Common myeloid progenitor, CD34-positive (primary cell): ENCODE data around the gene SFXN4.
A peak's percentile ranks its signal among the peaks of the same experiment; 100 is the strongest.

Experiments
- CTCF ChIA-PET: fragments of 350-600 bp; sonication (Branson Sonifier 250); formaldehyde crosslinking; loops from one replicate; lab custom pipeline; 2021; ENCODE audit warnings: antibody characterized with exemption; lab: Charles Lee
- POLR2A ChIA-PET: fragments of 350-600 bp; sonication (Branson Sonifier 250); formaldehyde crosslinking; loops from one replicate; lab custom pipeline; 2021; ENCODE audit warnings: antibody characterized with exemption; lab: Charles Lee
- DNase-seq, 3 donors: peaks; one replicate each; pipeline versions ENCODE4 v3.0.0 to v3.0.0-alpha.2; 2013
- H3K27ac ChIP-seq, 2 experiments: 1 replicate in 1 of 2; 2 replicates in 1 of 2; pipeline ENCODE4 v1.7.0; 2013; ENCODE audit warnings: inconsistent platforms in 2 of 2, low read length in 2 of 2, mild to moderate bottlenecking in 2 of 2, low read depth in 1 of 2, moderate library complexity in 1 of 2; ENCODE audit not compliant: severe bottlenecking in 2 of 2, insufficient read depth in 1 of 2, poor library complexity in 1 of 2
- H3K27me3 ChIP-seq, 5 experiments: replicated peaks in 2 of 5; 1 replicate in 3 of 5; 2 replicates in 2 of 5; pipeline versions ENCODE4 v1.6.1 to v1.7.0; 2013; ENCODE audit warnings: low read length in 4 of 5, mild to moderate bottlenecking in 2 of 5, moderate library complexity in 2 of 5, inconsistent platforms in 1 of 5; ENCODE audit not compliant: insufficient read depth in 5 of 5, control insufficient read depth in 4 of 5
- H3K36me3 ChIP-seq, 4 experiments: 1 replicate in 2 of 4; 2 replicates in 2 of 4; pipeline versions ENCODE4 v1.6.1 to v1.7.0; 2013; ENCODE audit warnings: low read length in 3 of 4, control low read depth in 1 of 4, mild to moderate bottlenecking in 1 of 4; ENCODE audit not compliant: control insufficient read depth in 4 of 4, insufficient read depth in 4 of 4
- H3K4me1 ChIP-seq, 4 experiments: 1 replicate in 3 of 4; 2 replicates in 1 of 4; pipeline versions ENCODE4 v1.6.1 to v1.7.1; 2013; ENCODE audit warnings: low read length in 3 of 4, mild to moderate bottlenecking in 3 of 4, control low read depth in 1 of 4, inconsistent platforms in 1 of 4, moderate library complexity in 1 of 4; ENCODE audit not compliant: control insufficient read depth in 4 of 4, insufficient read depth in 4 of 4; ENCODE audit errors: control extremely low read depth in 1 of 4
- H3K4me3 ChIP-seq, 7 experiments: 1 replicate in 4 of 7; 2 replicates in 3 of 7; pipeline versions ENCODE4 v1.5.1 to v1.7.0; 2013; ENCODE audit warnings: mild to moderate bottlenecking in 7 of 7, low read length in 6 of 7, moderate library complexity in 6 of 7, inconsistent platforms in 2 of 7, low read depth in 2 of 7, control low read depth in 1 of 7; ENCODE audit not compliant: insufficient read depth in 4 of 7, control insufficient read depth in 1 of 7; ENCODE audit errors: extremely low read depth in 1 of 7
- H3K9me3 ChIP-seq, 5 experiments: 1 replicate in 4 of 5; 2 replicates in 1 of 5; pipeline versions ENCODE4 v1.6.1 to v1.7.1; 2013; ENCODE audit warnings: low read length in 4 of 5, mild to moderate bottlenecking in 2 of 5, inconsistent platforms in 1 of 5, low read depth in 1 of 5, moderate library complexity in 1 of 5; ENCODE audit not compliant: control insufficient read depth in 4 of 5, insufficient read depth in 2 of 5; ENCODE audit errors: control extremely low read depth in 1 of 5
- WGBS: methylation state at CpG from one replicate; pipeline ENCODE4 v1.1.5; 2013; ENCODE audit not compliant: insufficient coverage; 5-methylcytosine and 5-hydroxymethylcytosine counted together

SFXN4 gene

GRCh38 chr10:119209035-119209735 lies 43.7 kb upstream of the SFXN4 start:
- Histone ChIP-seq H3K27me3 (peaks cover 0 to 18% (median 3%) of the 10 kb centered on the region in 5 experiments), H3K27ac (no peak overlapping the region), H3K4me3 (peak overlapping the region in 6 of 7 experiments; percentile 10 to 85 (median 72)), H3K36me3 (no peaks in the 10 kb centered on the region), H3K4me1 (peaks cover 31 to 67% (median 62%) of the 10 kb centered on the region in 4 experiments), H3K9me3 (no peaks in the 10 kb centered on the region)
- DNase-seq, result peak in 2 of 3 donors; percentile 56 to 60
- CTCF ChIA-PET, result interaction anchor here (1.0 to 4.4 kb wide), 15 partner anchors 9 to 206 kb away, joined by 3 to 23 read pairs (median 4); no protein-coding TSS in a partner anchor
- 14% methylated on average over 10 of the region's 15 CpGs for WGBS
- POLR2A ChIA-PET, result interaction anchor here (0.5 kb wide), 1 partner anchor 71 kb away, joined by 3 read pairs; no protein-coding TSS in a partner anchor

GRCh38 chr10:119208553-119208940 lies 43.0 kb upstream of the SFXN4 start:
- H3K9me3 ChIP-seq, result no peaks in the 10 kb centered on the region
- H3K4me1 ChIP-seq, result peaks cover 29 to 61% (median 56%) of the 10 kb centered on the region in 4 experiments
- DNase-seq, result no peak
- H3K36me3 ChIP-seq, result no peaks in the 10 kb centered on the region
- peak overlapping the region in 6 of 7 experiments; percentile 67 to 85 (median 78) for H3K4me3 ChIP-seq
- ChIA-PET CTCF (interaction anchor here (0.6 to 4.4 kb wide), 10 partner anchors 9 to 210 kb away, joined by 3 to 35 read pairs (median 7); no protein-coding TSS in a partner anchor), POLR2A (interaction anchor here (0.7 kb wide), 1 partner anchor 505 kb away, joined by 3 read pairs; no protein-coding TSS in a partner anchor)
- no peak overlapping the region for H3K27ac ChIP-seq
- H3K27me3 ChIP-seq, result peaks cover 0 to 18% (median 3%) of the 10 kb centered on the region in 5 experiments
- 0% methylated on average over 3 of the region's 3 CpGs for WGBS

- H3K9me3 ChIP-seq, result no peaks in the 10 kb centered on the region
- H3K27ac ChIP-seq, result no peak overlapping the region
- WGBS, result 0% methylated on average over 49 of the region's 62 CpGs
- ChIA-PET CTCF (interaction anchor here (0.6 to 4.4 kb wide), 22 partner anchors 9 to 312 kb away, joined by 3 to 35 read pairs (median 8); no protein-coding TSS in a partner anchor), POLR2A (interaction anchor here (0.6 to 1.6 kb wide), 5 partner anchors 27 to 506 kb away, joined by 3 to 6 read pairs (median 4); no protein-coding TSS in a partner anchor)
- peaks cover 0 to 18% (median 3%) of the 10 kb centered on the region in 5 experiments for H3K27me3 ChIP-seq
- peaks cover 24 to 55% (median 52%) of the 10 kb centered on the region in 4 experiments for H3K4me1 ChIP-seq
- peak overlapping the region; percentile 45 to 85 (median 77) for H3K4me3 ChIP-seq
- H3K36me3 ChIP-seq, result no peaks in the 10 kb centered on the region
- peak in 2 of 3 donors; percentile 46 to 53 for DNase-seq
Measured at GRCh38 chr10:119207713-119208552, 42.4 kb upstream of the SFXN4 start.

- WGBS, result 0% methylated on average over 24 of the region's 34 CpGs
- Histone ChIP-seq H3K36me3 (no peaks in the 10 kb centered on the region), H3K27ac (peak within 1 kb of the TSS in 1 of 2 experiments; percentile 59), H3K4me3 (peak within 1 kb of the TSS; percentile 55 to 85 (median 77)), H3K9me3 (no peaks in the 10 kb centered on the region), H3K27me3 (peaks cover 0 to 18% (median 3%) of the 10 kb centered on the region in 5 experiments), H3K4me1 (peaks cover 18 to 49% (median 47%) of the 10 kb centered on the region in 4 experiments)
- CTCF ChIA-PET, result interaction anchor here (0.6 to 4.4 kb wide), 27 partner anchors 8 to 336 kb away, joined by 3 to 35 read pairs (median 6); no protein-coding TSS in a partner anchor
- DNase-seq, result peak; percentile 92 to 96 (median 96)
- POLR2A ChIA-PET, result interaction anchor here (0.6 to 1.6 kb wide), 5 partner anchors 28 to 266 kb away, joined by 3 to 6 read pairs (median 4); no protein-coding TSS in a partner anchor
Measured at GRCh38 chr10:119207366-119207666, 41.8 kb upstream of the SFXN4 start, which contains the start of gene GRK5. Gene GRK5 (plus strand): TSS chr10:119207571. CDS start chr10:119207918, 347 bp downstream.

- Histone ChIP-seq H3K9me3 (no peaks in the 10 kb centered on the region), H3K4me3 (peak overlapping the region; percentile 53 to 85 (median 68)), H3K4me1 (peaks cover 15 to 43% (median 42%) of the 10 kb centered on the region in 4 experiments), H3K36me3 (no peaks in the 10 kb centered on the region), H3K27me3 (peaks cover 0 to 18% (median 3%) of the 10 kb centered on the region in 5 experiments), H3K27ac (peak overlapping the region in 1 of 2 experiments; percentile 59)
- CTCF ChIA-PET, result interaction anchor here (0.6 to 4.4 kb wide), 45 partner anchors 8 to 372 kb away, joined by 3 to 35 read pairs (median 4); no protein-coding TSS in a partner anchor
- DNase-seq, result peak; percentile 62 to 79 (median 76)
- POLR2A ChIA-PET, result interaction anchor here (0.6 to 1.6 kb wide), 5 partner anchors 28 to 267 kb away, joined by 3 to 6 read pairs (median 4); no protein-coding TSS in a partner anchor
- under 1% methylated on average over 88 of the region's 97 CpGs for WGBS
Measured at GRCh38 chr10:119206603-119207365, 41.3 kb upstream of the SFXN4 start.
